ENCODE measurements around the gene FMO1.
A peak's percentile ranks its signal among the peaks of the same experiment; 100 is the strongest.

FMO1 gene, protein sequence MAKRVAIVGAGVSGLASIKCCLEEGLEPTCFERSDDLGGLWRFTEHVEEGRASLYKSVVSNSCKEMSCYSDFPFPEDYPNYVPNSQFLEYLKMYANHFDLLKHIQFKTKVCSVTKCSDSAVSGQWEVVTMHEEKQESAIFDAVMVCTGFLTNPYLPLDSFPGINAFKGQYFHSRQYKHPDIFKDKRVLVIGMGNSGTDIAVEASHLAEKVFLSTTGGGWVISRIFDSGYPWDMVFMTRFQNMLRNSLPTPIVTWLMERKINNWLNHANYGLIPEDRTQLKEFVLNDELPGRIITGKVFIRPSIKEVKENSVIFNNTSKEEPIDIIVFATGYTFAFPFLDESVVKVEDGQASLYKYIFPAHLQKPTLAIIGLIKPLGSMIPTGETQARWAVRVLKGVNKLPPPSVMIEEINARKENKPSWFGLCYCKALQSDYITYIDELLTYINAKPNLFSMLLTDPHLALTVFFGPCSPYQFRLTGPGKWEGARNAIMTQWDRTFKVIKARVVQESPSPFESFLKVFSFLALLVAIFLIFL

GRCh38 chr1:171248302-171248701, at the start of gene FMO1:
TSS of gene FMO1 (plus strand) at chr1:171248494. CDS start at chr1:171258088, 9,594 bp downstream.
- no peak for DNase-seq

GRCh38 chr1:171204296-171204695, 44.0 kb upstream of the FMO1 start:
- no peak for DNase-seq

GRCh38 chr1:171206204-171206977, 41.9 kb upstream of the FMO1 start:
- no peak for DNase-seq

DNA sequence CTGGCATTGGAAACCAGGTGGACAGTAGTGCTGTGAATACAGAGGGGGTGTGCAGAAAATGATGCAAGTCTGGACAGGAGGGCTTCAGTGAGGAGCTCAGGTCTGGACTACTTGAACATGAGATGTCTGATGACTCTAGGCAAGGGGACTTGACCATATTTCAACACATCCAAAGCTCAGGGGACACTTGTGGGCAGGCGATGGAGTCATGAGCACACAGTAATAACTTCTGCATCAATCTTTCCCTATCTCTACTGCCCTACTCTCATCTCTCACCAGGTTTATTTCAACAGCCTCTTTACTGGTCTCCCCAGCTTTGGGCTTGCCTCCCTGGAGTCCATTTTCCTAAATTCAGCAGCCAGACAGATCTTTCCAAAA, 41.3 kb upstream of the FMO1 start:
- DNase-seq = no peak

- DNase-seq = no peak
Measured at GRCh38 chr1:171207377-171207776, 40.9 kb upstream of the FMO1 start.

DNA sequence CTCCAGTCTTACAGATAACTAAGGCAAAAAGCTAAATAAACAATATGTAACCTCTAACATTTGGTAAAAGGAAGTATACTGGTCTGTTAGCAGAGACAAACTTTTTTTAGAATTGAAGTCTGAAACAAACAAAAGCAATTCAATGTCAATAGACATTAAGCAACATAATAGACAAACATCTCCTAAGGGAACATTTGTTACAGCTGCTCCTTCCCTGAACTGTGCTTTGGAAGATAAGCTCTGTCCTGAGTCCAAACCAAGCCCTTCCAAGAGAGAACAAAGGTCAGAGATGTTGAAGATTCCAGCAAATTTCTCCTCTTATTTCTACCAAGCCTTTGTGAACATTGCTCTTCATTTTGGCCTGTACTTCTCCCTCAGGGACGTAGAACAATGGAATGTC, 37.9 kb upstream of the FMO1 start:
- DNase-seq = no peak

DNA sequence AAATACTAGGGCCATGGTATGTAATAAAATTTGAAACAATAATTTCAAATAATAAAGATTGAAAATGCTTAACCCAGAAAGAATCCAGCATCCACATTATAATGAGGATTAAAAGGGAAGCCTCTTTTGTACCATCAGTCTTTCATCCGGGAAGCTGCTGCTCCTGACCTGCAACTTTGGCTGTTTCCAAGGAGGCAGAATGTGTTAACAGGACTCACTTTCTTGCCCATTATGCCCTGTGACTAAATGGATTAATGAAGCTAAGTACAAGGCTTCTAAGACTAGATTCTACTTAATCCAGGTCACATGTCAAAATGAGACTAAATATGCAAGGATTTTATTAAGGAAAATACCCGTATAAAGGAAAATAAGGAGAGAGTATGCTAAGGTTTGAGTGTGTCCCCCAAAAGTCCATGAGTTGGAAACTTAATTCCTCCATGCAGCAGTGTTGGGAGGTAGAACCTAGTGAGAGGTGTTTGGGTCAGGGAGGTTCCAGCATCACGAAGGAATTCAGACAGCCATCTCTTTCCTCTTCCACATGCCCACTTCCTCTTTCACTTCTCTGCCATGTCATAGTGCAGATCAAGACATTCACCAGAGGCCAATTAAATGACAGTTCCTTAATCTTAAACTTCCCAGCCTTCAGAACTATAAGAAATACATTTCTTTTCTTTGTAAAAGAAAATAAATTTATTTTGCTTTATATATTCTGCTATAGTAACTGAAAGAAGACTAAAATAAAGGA, 35.5 kb upstream of the FMO1 start:
- DNase-seq = no peak

DNA sequence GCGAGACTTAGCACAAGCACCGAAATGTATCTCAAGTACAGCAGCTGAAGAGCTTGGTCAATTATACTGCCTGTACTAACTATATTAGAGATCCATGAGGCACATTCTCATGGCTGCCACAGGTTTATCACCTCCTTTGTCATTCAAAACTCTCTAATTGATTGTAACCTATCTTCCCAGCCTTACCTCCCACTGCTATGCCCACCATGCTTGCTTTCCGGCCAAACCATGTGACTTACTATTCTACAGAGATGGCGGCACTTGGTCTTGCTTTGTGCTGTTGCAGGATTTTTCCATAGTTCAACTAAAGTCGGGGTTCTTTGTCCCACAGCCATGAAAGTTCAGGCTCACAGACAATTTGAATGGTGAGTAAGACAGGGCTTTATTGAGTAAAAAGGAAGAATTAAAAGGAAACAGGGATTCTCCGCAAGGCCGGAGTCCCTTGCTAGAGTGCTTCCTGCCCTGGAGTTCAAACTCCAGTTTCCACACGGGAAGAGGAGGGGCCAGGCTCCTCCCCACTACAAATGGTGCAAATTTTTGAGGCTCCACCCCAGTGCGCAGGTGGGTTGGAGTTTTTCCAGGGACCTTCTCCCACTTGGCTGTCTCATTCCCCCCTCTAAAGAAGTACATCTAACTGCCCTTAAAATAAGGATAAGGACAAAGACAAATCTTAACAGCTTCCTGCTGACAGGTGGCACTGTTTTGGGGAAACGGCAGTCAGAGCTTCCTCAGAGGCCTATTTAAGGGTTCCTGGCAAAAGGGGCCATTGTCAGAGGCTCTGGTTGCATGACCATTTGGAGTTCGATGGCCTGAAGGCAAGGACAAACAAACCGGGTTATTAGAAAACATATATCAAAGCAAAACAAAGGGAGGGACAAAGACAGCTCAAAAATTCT, 34.5 kb upstream of the FMO1 start:
- no peak for DNase-seq

GRCh38 chr1:171217658-171218443, 30.4 kb upstream of the FMO1 start:
- no peak for DNase-seq

DNA sequence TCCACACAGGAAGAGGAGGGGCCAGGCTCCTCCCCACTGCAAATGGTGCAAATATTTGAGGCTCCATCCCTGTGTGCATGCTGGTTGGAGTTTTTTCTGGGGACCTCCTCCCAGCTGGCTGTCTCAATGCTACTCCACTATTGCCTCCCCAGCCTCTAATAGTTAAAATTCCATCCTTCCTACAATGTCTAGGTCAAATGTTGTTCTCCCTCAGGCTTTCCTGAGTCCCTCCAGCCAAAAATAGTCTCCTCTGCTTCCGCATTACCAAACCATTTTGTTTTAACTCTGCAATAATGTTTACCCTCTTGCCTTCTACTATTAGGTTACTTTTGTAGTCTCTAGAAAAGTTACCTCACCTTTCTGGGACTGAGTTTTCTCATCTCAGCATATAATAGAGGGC, 29.6 kb upstream of the FMO1 start:
- no peak for DNase-seq

- DNase-seq = no peak
Measured at GRCh38 chr1:171219346-171220080, 28.8 kb upstream of the FMO1 start.

GRCh38 chr1:171220081-171220420, 28.2 kb upstream of the FMO1 start:
- no peak for DNase-seq

GRCh38 chr1:171220581-171221054, 27.7 kb upstream of the FMO1 start:
- DNase-seq = no peak

GRCh38 chr1:171221665-171222591, 26.4 kb upstream of the FMO1 start:
- no peak for DNase-seq

GRCh38 chr1:171222936-171223335, 25.4 kb upstream of the FMO1 start:
- DNase-seq = no peak

DNA sequence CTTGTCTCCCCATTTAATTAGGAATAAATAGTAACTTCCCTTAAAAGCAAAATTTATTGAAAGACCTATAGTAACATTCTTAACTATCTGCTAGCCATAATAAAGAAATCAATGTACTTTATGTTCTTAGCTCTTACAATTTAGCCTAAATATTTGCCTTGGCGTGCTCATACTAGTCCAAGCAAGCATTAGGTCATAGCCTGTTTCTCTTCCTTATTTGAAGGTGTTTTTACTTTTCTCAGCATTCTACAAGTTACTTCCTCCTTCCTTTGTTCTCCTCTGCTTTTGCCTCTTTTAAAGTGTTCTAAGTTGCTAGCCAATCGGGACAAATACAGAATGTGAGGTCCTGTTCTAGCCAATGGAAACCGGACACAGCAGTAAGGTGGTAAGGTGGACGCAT, 24.0 kb upstream of the FMO1 start:
- peak; percentile 38 for DNase-seq

DNA sequence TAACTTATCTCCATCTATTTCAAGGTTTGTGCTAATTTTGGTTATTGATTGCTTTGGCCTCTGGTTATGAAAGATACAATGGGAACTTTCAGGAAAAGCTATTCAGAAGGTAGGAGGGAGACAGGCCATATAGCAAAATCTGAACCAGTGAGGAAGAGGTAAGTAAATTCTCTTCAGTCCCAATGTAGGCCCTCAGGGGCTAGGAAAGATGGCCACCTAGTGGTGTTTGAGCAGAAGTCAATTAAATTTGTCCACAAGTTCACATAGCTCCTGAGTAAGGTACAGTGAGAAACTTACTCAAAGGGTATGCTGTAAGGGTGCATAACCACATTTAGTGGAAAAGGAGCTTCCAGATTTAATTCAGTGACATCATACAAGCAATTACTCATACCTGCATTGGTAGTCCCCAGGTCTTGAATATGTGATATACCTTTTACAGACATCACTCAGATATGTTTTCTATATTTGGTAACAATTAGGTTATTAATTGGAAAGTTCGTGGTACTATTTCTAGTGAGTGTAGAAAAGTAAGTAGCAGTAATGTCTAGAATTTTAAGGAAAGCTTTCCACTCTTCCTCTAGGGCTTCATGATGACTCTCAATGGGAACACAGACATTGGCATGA, 21.4 kb upstream of the FMO1 start:
- DNase-seq = peak; percentile 25

DNA sequence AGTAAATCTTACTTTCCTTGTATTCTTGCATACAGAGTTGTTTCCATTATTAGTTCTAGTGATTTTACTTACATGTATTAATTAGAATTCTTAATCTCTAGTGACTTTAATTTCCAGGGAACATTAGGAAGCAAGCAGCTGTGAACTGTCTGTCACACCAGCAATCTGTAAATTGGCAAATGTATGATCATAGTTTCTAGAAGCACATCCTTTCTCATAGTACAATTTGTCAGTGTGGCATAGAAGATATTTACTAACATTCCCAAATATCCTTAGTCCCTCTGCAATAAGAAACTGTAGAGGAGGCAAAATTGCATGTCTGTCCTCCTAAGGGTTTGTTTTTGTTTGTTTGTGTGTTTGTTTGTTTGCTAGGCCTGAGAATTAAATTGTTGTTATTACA, 17.0 kb upstream of the FMO1 start:
- DNase-seq = no peak

DNA sequence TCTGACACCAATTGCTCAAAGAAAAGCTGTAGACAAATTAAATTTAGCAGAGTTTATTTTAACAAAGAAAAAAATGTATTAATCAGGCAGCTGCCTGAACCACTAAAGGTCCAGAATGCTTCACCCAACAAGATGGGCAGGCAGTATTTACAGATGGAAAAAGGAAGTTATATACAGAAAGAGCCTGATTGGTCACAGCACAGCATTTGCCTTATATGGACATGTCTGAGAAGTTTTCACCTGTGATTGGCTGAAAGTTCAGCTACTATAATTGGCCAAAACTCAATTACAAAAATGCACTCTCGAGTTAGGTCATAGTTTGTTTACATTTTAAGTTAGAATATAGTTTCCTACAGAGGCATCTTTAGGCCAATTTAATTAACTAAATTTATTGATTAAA, 15.1 kb upstream of the FMO1 start:
- no peak for DNase-seq

Data from SIG-M5 (cell line).